ENCODE results near the gene GHR.

- TF ChIP-seq CTCF (conservative IDR thresholded peaks at IDR 0.05; ENCODE audit: low read depth, low read length) (no peak), EZH2 (IDR thresholded peaks at IDR 0.05; ENCODE audit: low read length, unreplicated experiment) (no peak), EZH2phosphoT487 (IDR thresholded peaks at IDR 0.05; ENCODE audit: borderline replicate concordance, low read length) (no peak)
Observed at GRCh38 chr5:42719034-42719433, 295.8 kb downstream of the GHR start.

Data from PC-3 (cell line).